Mesodermal cell (in vitro differentiated cells): ENCODE measurements around the gene LRPAP1.
A peak's percentile ranks its signal among the peaks of the same experiment; 100 is the strongest.
"Not testable (repeated sequence)": the region's sequence is repeated elsewhere in the genome, so short reads cannot be mapped to it uniquely, and the experiment has no call there.

Experiments used
- H3K27ac ChIP-seq: 2 replicates; pipeline ENCODE4 v1.7.0; 2013; ENCODE audit warnings: mild to moderate bottlenecking, low read depth, low read length, moderate library complexity; ENCODE audit not compliant: severe bottlenecking
- H3K36me3 ChIP-seq: 2 replicates; pipeline ENCODE4 v1.7.1; 2013; ENCODE audit warnings: mild to moderate bottlenecking, low read length, moderate library complexity; ENCODE audit not compliant: control insufficient read depth, insufficient read depth
- H3K4me1 ChIP-seq: one replicate; pipeline ENCODE4 v1.7.1; 2013; ENCODE audit warnings: mild to moderate bottlenecking, low read length; ENCODE audit not compliant: insufficient read depth, control insufficient read depth, poor library complexity, severe bottlenecking
- H3K4me3 ChIP-seq: 2 replicates; pipeline ENCODE4 v1.7.0; 2013; ENCODE audit warnings: low read length, control low read depth, mild to moderate bottlenecking; ENCODE audit not compliant: insufficient read depth, poor library complexity, severe bottlenecking; ENCODE audit errors: extremely low read depth
- H3K9me3 ChIP-seq: 2 replicates; pipeline ENCODE4 v1.7.1; 2013; ENCODE audit warnings: mild to moderate bottlenecking, low read length, moderate library complexity; ENCODE audit not compliant: control insufficient read depth
- WGBS, 2 experiments: methylation state at CpG; one replicate each; pipeline ENCODE4 v1.1.5; 2013; ENCODE audit warnings: missing lambda C conversion rate in 2 of 2; ENCODE audit not compliant: insufficient coverage in 2 of 2; 5-methylcytosine and 5-hydroxymethylcytosine counted together

The LRPAP1 gene

GRCh38 chr4:3548991-3549693 lies 16.9 kb upstream of the LRPAP1 start:
- H3K4me3 ChIP-seq, H3K4me1 ChIP-seq, H3K9me3 ChIP-seq, H3K27ac ChIP-seq, H3K36me3 ChIP-seq: not testable (repeated sequence)
- WGBS, 2 experiments: 81 to 85% methylated on average over 7 to 10 of the region's 21 CpGs

DNA sequence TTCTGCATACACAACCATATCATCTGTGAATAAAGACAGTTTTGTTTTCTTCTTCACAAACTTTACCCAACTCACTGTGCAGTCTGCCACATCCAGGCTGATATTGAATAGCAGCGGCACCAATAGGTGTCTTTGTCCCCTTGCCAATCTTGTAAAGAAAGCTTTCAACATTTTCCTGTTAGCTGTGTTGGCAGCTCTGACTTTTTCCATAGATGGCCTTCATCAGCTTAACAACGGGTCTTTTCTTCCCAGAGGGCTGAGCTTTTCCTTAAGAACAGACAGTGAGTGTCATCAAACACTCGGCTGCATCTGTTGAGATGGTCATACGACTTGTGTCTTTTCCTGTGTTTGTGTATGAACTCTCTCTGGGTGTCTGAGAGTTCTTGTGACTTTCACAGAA lies 14.5 kb upstream of the LRPAP1 start:
- not testable (repeated sequence) for H3K27ac ChIP-seq, H3K4me3 ChIP-seq, H3K36me3 ChIP-seq, H3K9me3 ChIP-seq, H3K4me1 ChIP-seq
- WGBS, 2 experiments: 60 to 100% methylated on average over 1 of the region's 4 CpGs

GRCh38 chr4:3545351-3545750 lies 13.1 kb upstream of the LRPAP1 start:
- not testable (repeated sequence) for H3K4me1 ChIP-seq, H3K27ac ChIP-seq
- 88 to 97% methylated on average over 3 to 4 of the region's 8 CpGs for WGBS, 2 experiments

DNA sequence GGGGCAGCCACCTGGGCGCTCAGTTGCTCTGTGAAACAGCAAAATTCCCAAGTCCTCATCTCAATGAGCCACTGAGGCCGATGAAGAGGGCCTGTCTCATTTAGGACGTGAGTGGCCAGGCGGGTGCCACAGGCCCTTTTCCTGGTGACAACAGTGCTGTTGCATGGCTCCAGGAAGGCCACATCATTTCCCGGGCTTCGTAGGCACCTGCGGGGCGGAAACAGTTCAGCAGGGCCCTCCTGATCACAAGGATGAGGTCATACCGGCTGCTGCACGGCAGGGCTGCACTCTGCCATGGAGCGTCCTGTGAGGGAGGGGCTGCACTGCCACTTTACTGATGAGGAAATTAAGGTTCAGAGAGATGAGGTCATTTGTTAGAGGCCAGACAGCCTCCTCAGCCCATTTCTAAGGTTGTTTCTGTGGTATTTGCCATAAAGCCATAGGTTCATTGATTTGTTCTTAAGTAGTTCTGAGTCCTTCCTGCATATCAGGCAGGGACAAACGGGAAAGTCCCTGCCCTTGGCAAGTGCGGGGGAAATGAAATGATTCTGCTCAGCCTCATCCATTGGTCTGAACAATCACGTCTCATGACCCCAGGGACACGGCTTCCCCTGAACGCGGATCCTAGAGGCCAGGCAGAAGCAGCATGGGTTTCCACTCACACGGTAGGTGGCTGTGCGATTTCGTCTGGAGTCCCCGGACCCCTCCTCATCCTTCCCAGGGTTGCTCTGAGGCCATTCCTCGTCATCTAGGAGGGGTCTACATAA lies 12.2 kb upstream of the LRPAP1 start:
- WGBS, 2 experiments: 64 to 84% methylated on average over 7 to 15 of the region's 22 CpGs
- H3K4me3 ChIP-seq, H3K9me3 ChIP-seq, H3K36me3 ChIP-seq, H3K4me1 ChIP-seq, H3K27ac ChIP-seq: not testable (repeated sequence)

More at GRCh38 chr4:3545351-3545750, 13.1 kb upstream of the LRPAP1 start:
- H3K36me3 ChIP-seq, H3K9me3 ChIP-seq, H3K4me3 ChIP-seq: not testable (repeated sequence)

DNA sequence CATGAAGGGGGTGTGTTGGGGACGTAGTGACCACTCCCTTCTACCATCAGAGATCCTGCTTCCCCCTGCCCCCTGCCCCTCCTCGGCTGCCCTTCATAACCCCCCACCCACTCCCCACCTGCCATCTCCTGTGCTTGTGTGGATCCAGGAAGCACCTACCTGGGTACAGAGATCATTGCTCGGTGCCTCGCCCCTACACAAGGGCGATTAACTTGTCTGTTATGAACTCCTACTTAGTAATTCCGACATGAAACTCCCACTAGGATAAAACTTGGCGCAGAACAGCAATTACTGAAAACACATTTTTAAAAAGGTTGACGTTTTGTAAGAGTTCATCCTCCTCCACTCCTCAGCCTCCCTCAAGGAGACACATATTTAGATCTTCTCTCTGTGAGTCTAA lies 11.2 kb upstream of the LRPAP1 start:
- H3K4me3 ChIP-seq, H3K9me3 ChIP-seq, H3K36me3 ChIP-seq, H3K4me1 ChIP-seq, H3K27ac ChIP-seq: not testable (repeated sequence)
- 80 to 88% methylated on average over 4 to 5 of the region's 8 CpGs for WGBS, 2 experiments

GRCh38 chr4:3538906-3539305 lies 6.7 kb upstream of the LRPAP1 start:
- H3K27ac ChIP-seq, H3K4me3 ChIP-seq: not testable (repeated sequence)
- WGBS, 2 experiments: 98% methylated on average over 10 to 12 of the region's 23 CpGs

DNA sequence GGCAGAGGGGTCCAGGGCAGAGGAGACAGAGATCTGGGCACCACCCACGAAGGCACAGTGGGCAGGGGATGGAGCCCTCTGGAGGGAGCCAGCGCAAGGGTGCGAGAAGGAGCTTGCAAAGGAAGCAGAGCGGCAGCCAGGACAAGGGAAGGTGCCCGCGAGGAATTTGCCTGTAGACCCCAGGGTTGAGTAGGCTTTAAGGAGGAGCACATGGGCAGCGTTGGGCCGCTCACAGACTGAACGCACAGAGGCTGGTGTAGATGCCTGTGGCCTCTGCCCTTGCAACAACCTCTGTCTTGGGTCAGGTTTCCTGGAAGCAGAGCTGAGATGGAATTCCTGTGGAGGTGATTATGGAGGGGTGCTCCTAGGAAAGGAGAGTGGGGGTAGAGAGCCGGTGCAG lies 3.6 kb upstream of the LRPAP1 start:
- H3K4me3 ChIP-seq, H3K36me3 ChIP-seq, H3K4me1 ChIP-seq, H3K9me3 ChIP-seq, H3K27ac ChIP-seq: not testable (repeated sequence)
- WGBS, 2 experiments: 92 to 96% methylated on average over 5 of the region's 10 CpGs

More at GRCh38 chr4:3538906-3539305, 6.7 kb upstream of the LRPAP1 start:
- H3K36me3 ChIP-seq, H3K4me1 ChIP-seq, H3K9me3 ChIP-seq: not testable (repeated sequence)

DNA sequence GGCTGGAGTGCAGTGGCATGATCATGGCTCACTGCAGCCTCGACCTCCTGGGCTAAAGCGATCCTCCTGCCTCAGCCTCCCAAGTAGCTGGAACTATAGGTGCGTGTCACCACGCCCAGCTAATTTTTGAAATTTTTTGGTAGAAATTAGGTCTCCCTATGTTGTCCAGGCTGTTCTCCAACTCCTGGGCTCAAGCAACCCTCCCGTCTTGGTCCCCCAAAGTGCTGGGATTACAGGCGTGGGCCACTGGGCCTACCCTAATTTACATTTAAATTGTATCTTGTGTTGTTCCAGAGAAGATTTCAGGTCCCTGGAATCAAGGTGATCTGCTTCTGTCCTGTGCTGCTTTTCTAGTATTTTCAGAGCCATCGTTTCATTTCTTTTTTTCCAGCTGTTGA lies 1.2 kb upstream of the LRPAP1 start:
- Histone ChIP-seq H3K9me3 (no peaks in the 10 kb centered on the region), H3K36me3 (peaks cover 20% of the 10 kb centered on the region), H3K4me1 (no peaks in the 10 kb centered on the region), H3K4me3 (no peak overlapping the region), H3K27ac (no peak overlapping the region)
- 94 to 97% methylated on average over 5 of the region's 7 CpGs for WGBS, 2 experiments

DNA sequence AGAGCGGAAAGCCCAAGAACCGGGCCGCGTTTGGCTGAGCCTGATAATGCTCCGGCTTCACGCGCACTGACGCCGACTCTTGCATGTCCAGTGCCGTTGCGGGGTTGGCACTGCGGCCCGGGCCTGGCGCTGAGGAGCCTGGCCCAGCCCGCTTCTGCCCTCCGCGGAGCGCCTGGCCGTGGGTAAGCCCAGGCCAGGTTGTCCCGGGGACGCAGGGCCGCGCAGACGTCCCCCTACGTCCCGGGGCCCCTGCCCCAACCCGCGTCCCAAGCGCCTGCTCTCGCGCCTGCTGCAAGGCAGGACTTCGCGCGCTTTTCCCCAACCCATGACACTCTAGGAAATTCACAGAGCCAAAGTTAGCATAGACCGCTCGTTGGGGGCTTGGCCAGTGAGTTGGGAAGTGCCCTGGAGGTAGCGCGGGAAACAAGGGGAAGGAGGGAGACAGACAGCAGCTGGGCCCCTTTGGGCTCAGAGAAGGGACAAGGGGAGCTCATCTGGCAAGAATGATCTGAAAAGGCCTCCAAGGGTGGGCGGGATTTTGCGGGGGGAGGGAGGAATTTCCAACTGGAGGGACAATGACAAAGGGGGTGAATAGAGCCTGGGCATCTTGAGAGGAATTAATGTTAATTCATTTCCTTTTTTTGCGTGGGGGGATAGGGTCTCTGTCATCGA lies 665 bp upstream of the LRPAP1 start:
- WGBS, 2 experiments: 24 to 33% methylated on average over 39 to 41 of the region's 42 CpGs
- Histone ChIP-seq H3K4me1 (no peaks in the 10 kb centered on the region), H3K4me3 (peak overlapping the region; percentile 79), H3K9me3 (no peaks in the 10 kb centered on the region), H3K36me3 (peaks cover 23% of the 10 kb centered on the region), H3K27ac (no peak overlapping the region)

GRCh38 chr4:3531318-3531878 lies 824 bp downstream of the LRPAP1 start:
- Histone ChIP-seq H3K9me3 (no peaks in the 10 kb centered on the region), H3K4me3 (peak overlapping the region; percentile 79), H3K4me1 (no peaks in the 10 kb centered on the region), H3K27ac (no peak overlapping the region), H3K36me3 (peaks cover 23% of the 10 kb centered on the region)
- WGBS, 2 experiments: 24 to 28% methylated on average over 13 to 16 of the region's 17 CpGs
